ENCODE measurements around the gene APIP. TPM values are rescaled to one million over a fixed set of nuclear protein-coding genes. Genes with fewer than 3 reads are reported as not detected.

APIP gene
- total and polyA plus RNA-seq, 2 of the 8 experiments (the other 6 are each of a cell fraction or from before 2014, with no cell fraction given): 10.4 to 25.7 TPM

DNA sequence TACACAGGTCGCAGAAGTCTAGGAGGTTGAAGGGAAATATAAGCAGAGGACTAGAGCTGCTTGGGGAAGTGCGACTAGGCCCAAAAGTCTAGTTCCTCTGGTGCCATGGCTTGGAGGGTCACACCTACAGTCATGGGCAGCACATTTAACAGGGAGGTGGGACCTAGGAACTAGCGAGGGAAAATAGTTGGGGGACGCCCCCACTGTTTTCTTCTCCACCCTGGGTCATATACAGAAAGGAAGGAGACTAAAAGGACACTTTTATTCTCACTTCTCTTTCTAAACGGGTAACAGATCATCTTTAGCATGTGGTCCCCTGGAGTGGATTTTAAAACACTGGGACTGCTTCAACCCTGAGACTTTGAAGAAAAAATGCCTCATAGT lies 16.6 kb downstream of the APIP start:
- no peak overlapping the region for H3K4me2 ChIP-seq (ENCODE audit: insufficient read depth in 1 of 2, low read depth in 2 of 2, low read length in 2 of 2)
- H4K20me1 ChIP-seq (replicated peaks in 1 of 2; ENCODE audit: control insufficient read depth in 1 of 2, insufficient read depth in 2 of 2, low read length in 2 of 2): no peaks in the 10 kb centered on the region
- peaks cover 0 to 14% (median 0%) of the 10 kb centered on the region in 4 experiments; a peak in 2 of 8 replicates for H3K36me3 ChIP-seq (ENCODE audit: control insufficient read depth in 2 of 4, insufficient read depth in 4 of 4, low read length in 3 of 4)
- POLR2A ChIA-PET (ENCODE audit: partially characterized antibody): interaction anchor here (1.2 kb wide), 1 partner anchor 9 kb away, joined by 3 read pairs; no protein-coding TSS in a partner anchor
- H3K23me2 ChIP-seq (ENCODE audit: low read depth, low read length): no peaks in the 10 kb centered on the region
- no peaks in the 10 kb centered on the region for H3K79me1 ChIP-seq (ENCODE audit: low read depth, low read length)
- CTCF ChIA-PET (ENCODE audit: partially characterized antibody): interaction anchor here (1.0 to 3.5 kb wide), 9 partner anchors 9 to 493 kb away, joined by 3 to 12 read pairs (median 4); partner anchors contain the start of genes APIP and PDHX
- peaks cover 43 to 51% of the 10 kb centered on the region in 2 experiments for H3K9me3 ChIP-seq (ENCODE audit: insufficient read depth in 2 of 2, low read depth in 1 of 2, low read length in 1 of 2)
- no peak overlapping the region for H3K4me3 ChIP-seq (ENCODE audit: extremely low read depth in 1 of 4, insufficient read depth in 2 of 4, low read depth in 3 of 4, low read length in 4 of 4)
- H3K18ac ChIP-seq (ENCODE audit: extremely low read depth, low read length): no peak overlapping the region
- H3K14ac ChIP-seq (ENCODE audit: insufficient read length): no peak overlapping the region
- H2AK5ac ChIP-seq (ENCODE audit: low read depth, low read length): no peak overlapping the region
- no peak overlapping the region for H2BK120ac ChIP-seq (replicated peaks; ENCODE audit: low read depth, low read length)
- H4K91ac ChIP-seq (replicated peaks; ENCODE audit: insufficient read length, low read length): no peak overlapping the region
- 93% methylated on average over 5 of the region's 5 CpGs; no CpG with 5 or more reads in 1 of the 2 experiments for WGBS, 2 experiments (ENCODE audit: extremely low coverage in 1 of 2, insufficient coverage in 1 of 2, insufficient read length in 1 of 2, insufficient replicate concordance in 2 of 2, low coverage in 1 of 2, low lambda C conversion rate in 2 of 2, missing lambda C conversion rate in 1 of 2)
- no peak overlapping the region for H2AFZ ChIP-seq (ENCODE audit: low read length)
- H3K9ac ChIP-seq (replicated peaks in 1 of 4; ENCODE audit: extremely low read depth in 1 of 4, low read depth in 3 of 4, low read length in 3 of 4): no peak overlapping the region
- H3K56ac ChIP-seq (replicated peaks; ENCODE audit: insufficient read length, low read depth, low read length): no peak overlapping the region
- no peak overlapping the region for H2BK5ac ChIP-seq (ENCODE audit: low read depth, low read length)
- H3K4me1 ChIP-seq (replicated peaks in 1 of 4; ENCODE audit: control insufficient read depth in 3 of 4, insufficient read depth in 4 of 4, low read length in 3 of 4): no peaks in the 10 kb centered on the region
- H2BK12ac ChIP-seq (ENCODE audit: low read depth, low read length): no peak overlapping the region
- no peak overlapping the region for H2BK20ac ChIP-seq (ENCODE audit: low read length)
- no peak overlapping the region for H4K5ac ChIP-seq (ENCODE audit: insufficient read length, low read depth, low read length)
- H3K4ac ChIP-seq (replicated peaks; ENCODE audit: insufficient read length, low read depth, low read length): no peak overlapping the region
- H4K8ac ChIP-seq (ENCODE audit: extremely low read depth, insufficient read depth, low read length): no peak overlapping the region
- H3K79me2 ChIP-seq (ENCODE audit: control insufficient read depth in 1 of 2, insufficient read depth in 2 of 2, low read length in 2 of 2): peaks cover 0 to 13% of the 10 kb centered on the region in 2 experiments; a peak in 2 of 4 replicates
- no peak overlapping the region for H3K23ac ChIP-seq (ENCODE audit: insufficient read length)
- DNase-seq (ENCODE audit: low read depth in 1 of 2, low spot score in 2 of 2): no peak
- no peak overlapping the region for H2BK15ac ChIP-seq (ENCODE audit: low read length)
- no peak overlapping the region for H3K27ac ChIP-seq (ENCODE audit: low read depth, low read length)
- FAIRE-seq: no peak
- H3K27me3 ChIP-seq (replicated peaks in 1 of 4; ENCODE audit: control insufficient read depth in 3 of 4, extremely low read depth in 1 of 4, insufficient read depth in 3 of 4, low read length in 3 of 4): no peaks in the 10 kb centered on the region
- TF ChIP-seq POLR2A (IDR thresholded peaks at IDR 0.05; ENCODE audit: control extremely low read depth in 1 of 2, low read depth in 2 of 2, low read length in 2 of 2) (no peak), MAFK (IDR thresholded peaks at IDR 0.05; ENCODE audit: low read depth, low read length) (no peak), SP2 (IDR thresholded peaks at IDR 0.05; ENCODE audit: low read length) (no peak), SIX5 (IDR thresholded peaks at IDR 0.05; ENCODE audit: low read depth, low read length) (no peak), TEAD4 (IDR thresholded peaks at IDR 0.05; ENCODE audit: low read depth, low read length) (no peak), SP4 (IDR thresholded peaks at IDR 0.05; ENCODE audit: low read length) (no peak), RNF2 (IDR thresholded peaks at IDR 0.05; ENCODE audit: borderline replicate concordance, low read depth, low read length, missing control alignments, poor library complexity, severe bottlenecking) (no peak), RXRA (IDR thresholded peaks at IDR 0.05; ENCODE audit: insufficient read depth, low read depth, low read length) (no peak), POU5F1 (IDR thresholded peaks at IDR 0.05; ENCODE audit: low read depth, low read length) (no peak), SUZ12 (IDR thresholded peaks at IDR 0.05; ENCODE audit: low read length) (no peak), YY1 (IDR thresholded peaks at IDR 0.05; ENCODE audit: low read depth, low read length) (no peak), KDM4A (IDR thresholded peaks at IDR 0.05; ENCODE audit: low read depth, low read length, severe bottlenecking) (no peak), EZH2 (IDR thresholded peaks at IDR 0.05; ENCODE audit: low read depth, low read length, severe bottlenecking) (no peak)
